Epithelial cell of esophagus (primary cell): Measurements from ENCODE around the gene DOP1A.

Source experiments
- DNase-seq: peaks from one replicate; pipeline ENCODE4 v3.0.0; 2010; ENCODE audit warnings: low read depth
- H3K4me3 ChIP-seq: 2 replicates; pipeline ENCODE4 v1.5.1; 2011; ENCODE audit warnings: mild to moderate bottlenecking, low read length, control low read depth
- CTCF ChIP-seq: IDR thresholded peaks from 2 replicates; pipeline ENCODE4 v1.5.1; 2011; ENCODE audit warnings: low read depth, mild to moderate bottlenecking, low read length, control low read depth, inconsistent platforms; ENCODE audit not compliant: insufficient read depth; ENCODE audit errors: missing control alignments

The DOP1A gene

GRCh38 chr6:83124553-83124952 is 57.1 kb downstream of the DOP1A start:
- no peak for TF ChIP-seq CTCF
- DNase-seq, result no peak
- no peak overlapping the region for H3K4me3 ChIP-seq

- DNase-seq, result no peak
- TF ChIP-seq CTCF, result no peak
- no peak overlapping the region for H3K4me3 ChIP-seq
These were observed 58.0 kb downstream of the DOP1A start for GRCh38 chr6:83125425-83125824.

- no peak for DNase-seq
- H3K4me3 ChIP-seq, result no peak overlapping the region
- no peak for TF ChIP-seq CTCF
These were observed 58.8 kb downstream of the DOP1A start for GRCh38 chr6:83126223-83126622.

GRCh38 chr6:83126807-83127206 is 59.3 kb downstream of the DOP1A start:
- no peak overlapping the region for H3K4me3 ChIP-seq
- DNase-seq, result no peak
- TF ChIP-seq CTCF, result no peak

GRCh38 chr6:83127258-83127657 is 59.8 kb downstream of the DOP1A start:
- H3K4me3 ChIP-seq, result no peak overlapping the region
- no peak for DNase-seq
- no peak for TF ChIP-seq CTCF

- no peak for DNase-seq
- no peak for TF ChIP-seq CTCF
- no peak overlapping the region for H3K4me3 ChIP-seq
These were observed 60.5 kb downstream of the DOP1A start for GRCh38 chr6:83127976-83128375.

- H3K4me3 ChIP-seq, result no peak overlapping the region
- no peak for TF ChIP-seq CTCF
- no peak for DNase-seq
These were observed 64.7 kb downstream of the DOP1A start for GRCh38 chr6:83132121-83132520.
